SK-N-MC (cell line): ENCODE results near the gene COQ8A.

ENCODE experiments used
- EZH2 ChIP-seq: fragments of 200-600 bp; sonication (generic); IDR thresholded peaks from one replicate; pipeline ENCODE4 v1.6.1; 2017; ENCODE audit warnings: antibody characterized with exemption
- POLR2AphosphoS5 ChIP-seq: IDR thresholded peaks from 2 replicates; pipeline ENCODE4 v1.6.1; 2012; ENCODE audit warnings: mild to moderate bottlenecking, low read depth, low read length, borderline replicate concordance

DNA sequence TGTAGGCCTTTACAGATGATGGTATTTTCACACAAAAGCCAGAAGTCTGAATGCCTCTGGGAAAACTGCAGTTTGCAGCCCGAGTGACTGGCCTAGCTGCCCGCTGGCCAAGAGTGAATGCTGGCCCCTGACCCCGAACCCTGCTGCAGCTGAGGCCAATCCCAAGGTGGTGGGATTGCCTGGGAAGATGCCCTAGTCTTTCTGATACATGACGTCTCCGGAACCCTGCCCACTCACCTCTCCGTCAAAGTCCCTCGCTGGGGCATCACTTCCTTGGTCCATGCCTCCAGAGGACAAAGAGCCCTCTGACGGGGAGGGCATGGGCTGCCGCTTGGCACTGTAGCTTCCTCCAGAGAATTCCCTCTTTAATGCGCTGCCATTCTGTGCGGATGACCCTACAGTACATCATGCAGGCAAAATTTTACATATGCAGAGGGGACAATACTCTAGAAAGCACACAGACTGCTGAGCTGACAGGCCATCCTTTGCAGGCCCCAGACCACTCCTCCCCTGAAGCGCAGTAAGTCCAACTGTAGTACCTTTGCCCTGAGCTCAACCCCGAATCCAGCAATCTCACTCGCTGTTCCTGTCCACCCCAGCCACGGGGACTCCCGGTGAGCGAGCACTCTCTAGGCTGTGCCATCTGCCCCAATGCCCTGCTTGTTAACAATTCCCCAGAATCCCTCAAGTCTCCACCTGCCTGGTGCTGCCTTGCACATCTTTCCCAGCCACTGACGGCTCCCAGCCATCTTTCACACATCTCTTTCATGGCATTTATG lies 54.7 kb downstream of the COQ8A start:
- TF ChIP-seq POLR2AphosphoS5 (no peak), EZH2 (no peak)
